DMS53 treated with DMSO at 0.1 percent for 48 hours (cell line): ENCODE measurements around the gene SBF2.

Source experiments
- DNase-seq: peaks from one replicate; lab custom pipeline; 2025; ENCODE audit not compliant: unreplicated experiment; lab: John Stamatoyannopoulos, UW

SBF2 gene

DNA sequence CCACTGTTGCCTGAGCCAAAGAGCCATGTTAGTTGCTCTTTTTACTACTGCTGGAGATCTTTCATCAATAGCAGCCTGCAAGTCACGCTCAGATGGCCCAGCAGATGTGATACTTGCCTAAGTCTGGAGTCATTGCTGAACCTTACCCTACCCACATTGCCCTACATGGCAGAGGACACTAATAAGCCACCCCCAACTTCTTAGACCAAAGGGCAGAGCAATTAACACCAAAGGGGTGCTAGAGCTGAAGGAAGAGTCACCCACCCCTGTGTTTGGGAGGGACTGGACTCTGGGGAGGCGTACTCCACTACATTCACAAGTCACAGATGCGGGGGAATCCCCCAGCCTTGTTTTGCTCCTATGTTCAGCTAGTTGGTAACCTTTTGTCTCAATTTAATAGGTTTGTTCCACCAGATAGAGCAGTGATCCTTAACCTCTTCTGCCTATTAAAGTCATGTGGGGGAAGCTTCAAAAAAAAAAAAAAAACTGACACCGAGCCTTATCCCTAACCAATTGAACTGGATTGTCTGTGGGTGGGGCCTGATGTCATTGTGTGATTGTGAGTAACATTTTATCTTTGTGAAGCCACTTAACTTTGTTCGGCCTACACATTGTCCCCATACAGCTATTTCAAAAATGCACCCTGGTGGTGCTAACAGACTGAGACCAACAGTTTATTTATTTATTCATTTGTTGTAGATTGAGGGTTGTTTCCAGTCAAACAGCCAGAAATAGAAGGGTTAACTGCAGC, 23.9 kb upstream of the SBF2 start:
- DNase-seq = peak; percentile 62

DNA sequence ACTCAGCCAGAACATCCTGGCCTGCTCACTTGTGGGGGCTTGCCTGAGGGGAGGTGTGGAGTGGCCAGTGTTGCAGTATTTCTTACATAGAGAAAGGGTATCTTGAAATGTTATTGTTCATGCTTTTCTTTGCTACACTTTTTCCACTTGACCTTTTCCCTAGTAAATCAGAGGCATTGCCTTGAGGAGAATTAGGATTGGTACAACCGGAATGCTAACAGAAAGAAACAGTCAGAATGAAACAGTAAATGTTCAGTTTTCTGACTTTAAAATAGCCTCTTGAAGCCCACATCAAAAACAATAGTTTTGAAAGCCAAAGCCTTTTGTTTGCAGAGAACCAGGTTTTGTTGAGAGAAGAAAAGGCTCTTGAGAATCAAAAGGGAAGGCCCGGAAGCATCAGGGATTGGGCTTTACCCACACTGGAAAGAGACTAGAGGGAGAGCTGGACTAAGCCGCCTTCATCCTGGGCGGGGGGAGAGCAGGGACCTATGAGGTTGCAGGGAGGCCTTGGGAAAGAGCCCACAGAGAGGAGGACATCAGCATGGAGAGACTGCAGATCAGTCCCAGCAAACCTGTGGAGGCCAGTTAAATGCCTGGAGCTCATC, 23.2 kb upstream of the SBF2 start:
- DNase-seq = peak; percentile 68

DNA sequence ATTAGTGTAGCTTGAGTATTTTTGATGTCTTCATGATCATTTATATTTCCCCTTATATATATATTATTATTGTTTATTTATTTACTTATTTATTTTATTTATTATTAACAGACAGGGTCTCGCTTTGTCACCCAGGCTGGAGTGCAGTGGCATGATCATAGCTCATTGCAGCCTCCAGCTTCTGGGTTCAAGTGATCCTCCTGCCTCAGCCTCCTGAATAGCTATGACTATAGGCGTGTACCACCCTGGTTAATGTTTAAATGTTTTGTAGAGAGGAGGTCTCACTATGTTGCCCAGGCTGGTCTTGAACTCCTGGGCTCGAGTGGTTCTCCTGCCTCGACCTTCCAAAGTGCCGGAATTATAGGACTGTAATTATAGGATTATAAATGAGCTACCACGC, 21.1 kb upstream of the SBF2 start:
- no peak for DNase-seq

DNA sequence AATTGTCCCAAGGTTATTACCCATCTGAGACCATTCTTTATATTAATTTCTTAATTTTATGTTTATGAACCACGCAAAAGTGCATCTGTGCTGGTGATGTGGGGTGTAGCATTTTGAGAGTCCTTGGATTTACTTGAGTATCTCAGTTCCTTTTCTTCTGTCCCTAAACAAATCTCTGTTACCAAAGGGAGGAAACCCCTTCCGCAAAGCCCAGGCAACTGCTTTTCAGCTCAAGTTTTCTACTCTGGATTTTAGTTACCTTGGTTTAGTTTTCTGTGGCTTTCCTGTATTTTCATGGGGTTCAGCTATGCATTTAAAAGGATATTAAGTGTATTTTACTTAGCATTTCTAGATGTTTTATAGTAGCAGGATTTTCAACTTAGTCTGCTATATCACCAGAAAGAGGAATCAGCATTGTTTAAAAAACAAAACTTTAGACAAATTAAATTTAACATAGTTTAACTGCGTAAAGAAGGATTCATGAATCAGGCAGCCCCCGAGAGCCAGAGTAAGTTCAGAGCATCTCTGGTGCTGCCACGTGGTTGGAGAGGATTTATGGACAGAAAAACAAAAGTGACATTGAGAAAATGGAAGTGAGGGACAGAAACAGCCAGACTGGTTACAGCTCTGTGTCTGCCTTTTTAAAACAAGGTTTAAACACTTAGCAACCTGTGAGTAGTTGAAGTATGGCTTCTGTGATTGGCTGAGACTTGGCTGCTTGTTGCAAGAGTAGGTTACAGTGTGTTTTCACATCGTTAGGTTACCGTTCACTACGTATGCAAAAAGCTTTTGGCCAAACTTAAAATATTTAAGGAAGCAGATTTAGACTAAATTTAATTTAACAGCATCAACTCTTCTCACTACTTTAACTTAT, 20.4 kb upstream of the SBF2 start:
- no peak for DNase-seq

GRCh38 chr11:10311802-10312201, 17.8 kb upstream of the SBF2 start:
- no peak for DNase-seq

GRCh38 chr11:10310301-10310841, 16.4 kb upstream of the SBF2 start:
- no peak for DNase-seq

DNA sequence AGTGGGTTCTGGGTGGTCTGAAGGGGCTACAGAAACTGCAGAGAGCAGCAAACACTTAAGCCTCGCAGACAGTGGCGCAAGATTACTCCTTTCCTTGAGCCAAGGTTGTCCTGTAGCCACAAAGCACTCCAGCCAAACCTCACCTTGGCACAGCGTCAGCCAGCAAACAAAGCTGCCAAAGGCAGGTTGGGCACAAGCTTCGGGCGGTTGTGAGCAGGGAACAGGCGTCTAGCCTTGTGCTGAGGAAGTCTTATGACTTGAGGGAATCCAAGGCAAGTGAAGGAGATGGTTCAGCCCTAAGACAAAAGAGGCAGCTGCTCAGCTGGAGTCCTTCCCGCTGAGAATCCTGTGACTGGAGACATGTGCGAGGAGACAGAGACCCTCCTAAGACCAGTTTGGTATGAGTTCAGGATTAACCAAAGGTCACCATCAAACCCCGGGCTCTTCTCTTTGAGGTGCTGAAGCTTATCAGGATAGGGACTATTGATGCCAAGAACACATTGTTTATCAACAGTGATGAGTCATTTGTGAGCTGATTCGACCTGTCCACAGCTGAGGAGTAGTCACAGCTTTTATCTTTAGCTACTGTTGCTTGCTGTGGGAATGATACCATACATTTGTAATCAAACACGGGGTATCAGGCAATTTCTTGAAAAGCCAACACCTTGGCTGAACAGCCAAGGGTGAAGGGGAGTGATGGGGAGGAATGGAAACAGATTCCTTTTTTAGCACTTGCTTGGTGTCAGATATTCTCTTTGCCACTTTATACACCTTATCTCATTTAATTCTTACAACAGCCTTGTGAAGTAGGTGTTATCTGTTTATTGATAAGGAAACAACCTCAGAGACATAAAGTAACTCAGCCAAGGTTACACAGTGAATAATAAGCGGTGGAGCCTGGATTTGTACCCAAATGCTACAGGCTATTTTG, 15.4 kb upstream of the SBF2 start:
- peak; percentile 76 for DNase-seq

- DNase-seq = no peak
Observed at GRCh38 chr11:10308201-10308954, 14.4 kb upstream of the SBF2 start.

GRCh38 chr11:10307400-10308200, 13.6 kb upstream of the SBF2 start:
- peak; percentile 74 for DNase-seq

- no peak for DNase-seq
Observed at GRCh38 chr11:10307022-10307399, 13.0 kb upstream of the SBF2 start.

- peak; percentile 28 for DNase-seq
Observed at GRCh38 chr11:10305964-10306918, 12.2 kb upstream of the SBF2 start.

DNA sequence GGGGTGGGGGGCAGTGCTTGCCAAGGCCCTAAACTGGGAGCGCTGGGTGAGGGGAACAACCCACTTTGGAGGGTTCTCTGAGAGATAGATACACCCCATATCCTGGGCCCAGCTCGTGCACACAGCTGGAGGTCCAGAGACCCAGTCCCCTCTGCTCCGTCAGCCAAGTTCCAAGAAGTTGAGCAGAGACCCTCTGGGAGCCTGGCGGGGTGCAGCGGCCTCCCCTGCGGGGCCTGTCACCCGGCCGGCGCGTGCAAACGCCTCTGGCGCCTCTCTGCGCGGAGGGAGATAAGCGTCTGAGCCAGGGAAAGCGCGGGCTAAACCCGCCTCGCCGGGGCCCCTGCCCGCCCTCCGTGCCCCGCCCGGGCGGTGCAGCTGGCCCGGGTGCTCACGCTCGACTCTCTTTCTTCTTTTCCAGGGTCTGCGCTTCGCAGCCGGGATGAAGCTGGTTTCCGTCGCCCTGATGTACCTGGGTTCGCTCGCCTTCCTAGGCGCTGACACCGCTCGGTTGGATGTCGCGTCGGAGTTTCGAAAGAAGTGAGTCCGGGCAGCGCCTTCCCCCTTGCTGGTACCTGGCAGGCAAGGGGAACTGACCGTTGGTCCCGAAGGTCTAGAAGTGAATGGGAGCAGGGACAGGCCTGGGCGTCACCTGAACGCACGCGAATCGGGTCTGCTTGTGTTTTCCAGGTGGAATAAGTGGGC, 11.4 kb upstream of the SBF2 start:
- no peak for DNase-seq

DNA sequence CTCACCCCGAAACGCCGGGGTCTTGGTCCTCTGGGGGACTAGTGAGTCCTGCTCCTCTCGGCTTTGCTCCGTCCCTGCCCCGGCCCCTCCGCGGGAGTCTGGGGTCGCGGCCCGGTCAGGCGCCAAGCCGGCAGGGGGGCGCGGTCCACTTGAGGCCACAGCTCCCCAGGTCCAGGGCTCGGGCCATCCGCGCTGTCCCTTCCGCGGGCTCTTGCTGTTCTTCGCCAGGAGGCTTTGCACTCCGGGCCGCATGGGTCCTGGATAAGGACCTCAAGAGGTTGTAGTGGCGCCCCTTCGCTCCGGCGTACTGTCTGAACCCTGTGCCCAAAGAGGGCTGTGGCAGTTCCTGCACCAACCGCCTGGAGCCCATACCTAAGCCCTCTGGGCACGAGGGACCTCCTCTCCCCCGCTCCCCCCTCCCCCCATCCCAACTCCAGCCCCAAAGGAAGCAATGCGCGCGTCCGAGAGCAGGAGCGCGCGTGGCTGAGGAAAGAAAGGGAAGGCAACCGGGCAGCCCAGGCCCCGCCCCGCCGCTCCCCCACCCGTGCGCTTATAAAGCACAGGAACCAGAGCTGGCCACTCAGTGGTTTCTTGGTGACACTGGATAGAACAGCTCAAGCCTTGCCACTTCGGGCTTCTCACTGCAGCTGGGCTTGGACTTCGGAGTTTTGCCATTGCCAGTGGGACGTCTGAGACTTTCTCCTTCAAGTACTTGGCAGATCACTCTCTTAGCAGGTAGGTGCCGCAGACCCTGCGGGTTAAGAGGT, 10.7 kb upstream of the SBF2 start, which contains the start of gene ADM:
TSS of gene ADM (plus strand) at position 579 of the 767 bp plus-strand sequence. CDS start 628 bp downstream, outside the sequence.
- peak; percentile 93 for DNase-seq

DNA sequence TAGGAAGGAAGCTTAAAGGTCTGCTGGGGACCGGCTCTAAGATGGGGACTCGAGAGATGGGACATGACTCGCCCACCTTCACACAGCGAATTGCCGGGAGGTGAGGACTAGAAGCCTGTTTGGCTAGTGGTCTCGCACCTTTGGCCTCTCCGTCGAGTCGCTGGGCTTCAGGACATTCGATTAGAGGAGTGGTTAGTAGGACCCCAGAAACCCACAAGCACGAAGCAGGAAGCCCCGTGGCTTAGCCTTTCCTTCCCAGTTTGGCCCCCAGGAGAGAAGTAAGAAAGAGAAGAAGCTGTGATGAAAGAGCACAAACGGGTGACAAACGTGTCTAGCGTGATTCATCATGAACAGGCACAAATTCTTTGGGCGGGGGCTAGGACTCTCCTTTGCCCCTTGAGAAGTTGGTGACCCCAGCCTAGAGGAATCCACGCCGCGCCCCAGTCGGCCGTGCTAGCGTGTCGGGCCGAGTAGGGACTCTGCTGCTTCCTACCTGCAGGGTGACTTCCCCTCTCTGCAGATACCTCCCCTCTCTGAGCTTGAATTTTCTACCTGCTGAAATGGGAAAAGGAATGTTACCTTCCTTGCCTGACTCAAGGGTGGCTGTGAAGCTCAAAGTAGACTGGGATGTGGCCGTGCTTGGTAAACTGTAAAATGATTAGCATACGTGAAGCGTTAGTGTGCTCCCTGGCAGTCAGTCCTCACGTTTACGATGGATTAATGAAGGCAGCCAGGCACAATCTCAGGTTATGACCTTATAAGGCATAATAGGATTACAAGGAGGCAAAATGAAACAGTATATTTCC, 9.7 kb upstream of the SBF2 start:
- DNase-seq = peak; percentile 79

GRCh38 chr11:10302744-10303557, 8.9 kb upstream of the SBF2 start:
- DNase-seq = peak; percentile 79
